Loucy (cell line): ENCODE measurements around the gene SAP25.

Source experiments
- EZH2phosphoT487 ChIP-seq: fragments of 200-600 bp; IDR thresholded peaks from 2 replicates; pipeline ENCODE4 v1.6.1; 2018; ENCODE audit warnings: antibody characterized with exemption, mild to moderate bottlenecking, moderate library complexity, borderline replicate concordance
- TF ChIP-seq, protein P1 (sequence below): fragments of 200-600 bp; sonication (generic); conservative IDR thresholded peaks from 2 replicates; pipeline ENCODE4 v1.5.1; 2014; ENCODE audit warnings: mild to moderate bottlenecking, antibody characterized with exemption, low read length

DNA sequence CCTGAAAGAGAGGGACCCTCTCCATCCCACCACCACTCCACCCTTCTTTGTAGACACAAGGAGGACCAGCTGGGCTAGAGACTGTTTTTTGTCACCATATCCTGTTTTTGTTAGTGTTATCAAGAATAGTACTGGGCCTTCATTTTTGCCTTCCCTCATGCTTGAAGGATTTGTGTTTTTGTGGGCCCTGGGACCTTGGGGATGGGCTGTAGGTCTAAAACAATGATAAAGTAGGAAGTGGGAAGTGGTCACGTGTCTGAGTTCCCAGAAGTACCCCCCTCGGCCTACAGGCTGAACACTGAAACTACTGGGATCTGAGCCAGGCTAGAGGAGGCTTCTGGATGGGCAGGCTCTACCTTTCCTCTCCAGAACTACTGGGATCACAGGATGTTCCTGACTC is 25.8 kb downstream of the SAP25 start:
- TF ChIP-seq, protein P1, sequence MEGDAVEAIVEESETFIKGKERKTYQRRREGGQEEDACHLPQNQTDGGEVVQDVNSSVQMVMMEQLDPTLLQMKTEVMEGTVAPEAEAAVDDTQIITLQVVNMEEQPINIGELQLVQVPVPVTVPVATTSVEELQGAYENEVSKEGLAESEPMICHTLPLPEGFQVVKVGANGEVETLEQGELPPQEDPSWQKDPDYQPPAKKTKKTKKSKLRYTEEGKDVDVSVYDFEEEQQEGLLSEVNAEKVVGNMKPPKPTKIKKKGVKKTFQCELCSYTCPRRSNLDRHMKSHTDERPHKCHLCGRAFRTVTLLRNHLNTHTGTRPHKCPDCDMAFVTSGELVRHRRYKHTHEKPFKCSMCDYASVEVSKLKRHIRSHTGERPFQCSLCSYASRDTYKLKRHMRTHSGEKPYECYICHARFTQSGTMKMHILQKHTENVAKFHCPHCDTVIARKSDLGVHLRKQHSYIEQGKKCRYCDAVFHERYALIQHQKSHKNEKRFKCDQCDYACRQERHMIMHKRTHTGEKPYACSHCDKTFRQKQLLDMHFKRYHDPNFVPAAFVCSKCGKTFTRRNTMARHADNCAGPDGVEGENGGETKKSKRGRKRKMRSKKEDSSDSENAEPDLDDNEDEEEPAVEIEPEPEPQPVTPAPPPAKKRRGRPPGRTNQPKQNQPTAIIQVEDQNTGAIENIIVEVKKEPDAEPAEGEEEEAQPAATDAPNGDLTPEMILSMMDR: no peak
- TF ChIP-seq EZH2phosphoT487: no peak
